GM13977 (cell line): Measurements from ENCODE around the gene SOX13.

ENCODE experiments used
- DNase-seq: peaks from one replicate; pipeline ENCODE4 v3.0.0; 2012; ENCODE audit warnings: low spot score
- in situ Hi-C: fragments of 300-500 bp; cut with MboI; formaldehyde crosslinking; loops from one replicate; pipeline ENCODE4 v1.12.0; 2022; ENCODE audit warnings: low sequenced_read_pairs, low pct_unique_long_range_greater_than_20kb, mixed read lengths, inconsistent platforms; ENCODE audit not compliant: unreplicated experiment
- TF ChIP-seq, protein P1 (sequence below): IDR thresholded peaks from 2 replicates; pipeline ENCODE4 v1.5.1; 2012; ENCODE audit warnings: mild to moderate bottlenecking, control low read depth; ENCODE audit not compliant: insufficient read depth; ENCODE audit errors: extremely low read depth, missing control alignments

The SOX13 gene

GRCh38 chr1:204074274-204075138, 1.6 kb downstream of the SOX13 start:
- in situ Hi-C loops: no loop called here
- DNase-seq: no peak
- TF ChIP-seq, protein P1, sequence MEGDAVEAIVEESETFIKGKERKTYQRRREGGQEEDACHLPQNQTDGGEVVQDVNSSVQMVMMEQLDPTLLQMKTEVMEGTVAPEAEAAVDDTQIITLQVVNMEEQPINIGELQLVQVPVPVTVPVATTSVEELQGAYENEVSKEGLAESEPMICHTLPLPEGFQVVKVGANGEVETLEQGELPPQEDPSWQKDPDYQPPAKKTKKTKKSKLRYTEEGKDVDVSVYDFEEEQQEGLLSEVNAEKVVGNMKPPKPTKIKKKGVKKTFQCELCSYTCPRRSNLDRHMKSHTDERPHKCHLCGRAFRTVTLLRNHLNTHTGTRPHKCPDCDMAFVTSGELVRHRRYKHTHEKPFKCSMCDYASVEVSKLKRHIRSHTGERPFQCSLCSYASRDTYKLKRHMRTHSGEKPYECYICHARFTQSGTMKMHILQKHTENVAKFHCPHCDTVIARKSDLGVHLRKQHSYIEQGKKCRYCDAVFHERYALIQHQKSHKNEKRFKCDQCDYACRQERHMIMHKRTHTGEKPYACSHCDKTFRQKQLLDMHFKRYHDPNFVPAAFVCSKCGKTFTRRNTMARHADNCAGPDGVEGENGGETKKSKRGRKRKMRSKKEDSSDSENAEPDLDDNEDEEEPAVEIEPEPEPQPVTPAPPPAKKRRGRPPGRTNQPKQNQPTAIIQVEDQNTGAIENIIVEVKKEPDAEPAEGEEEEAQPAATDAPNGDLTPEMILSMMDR: no peak

- no peak for DNase-seq
- TF ChIP-seq, protein P1: no peak
- in situ Hi-C loops: no loop called here
Observed at GRCh38 chr1:204075139-204075521, 2.2 kb downstream of the SOX13 start.

DNA sequence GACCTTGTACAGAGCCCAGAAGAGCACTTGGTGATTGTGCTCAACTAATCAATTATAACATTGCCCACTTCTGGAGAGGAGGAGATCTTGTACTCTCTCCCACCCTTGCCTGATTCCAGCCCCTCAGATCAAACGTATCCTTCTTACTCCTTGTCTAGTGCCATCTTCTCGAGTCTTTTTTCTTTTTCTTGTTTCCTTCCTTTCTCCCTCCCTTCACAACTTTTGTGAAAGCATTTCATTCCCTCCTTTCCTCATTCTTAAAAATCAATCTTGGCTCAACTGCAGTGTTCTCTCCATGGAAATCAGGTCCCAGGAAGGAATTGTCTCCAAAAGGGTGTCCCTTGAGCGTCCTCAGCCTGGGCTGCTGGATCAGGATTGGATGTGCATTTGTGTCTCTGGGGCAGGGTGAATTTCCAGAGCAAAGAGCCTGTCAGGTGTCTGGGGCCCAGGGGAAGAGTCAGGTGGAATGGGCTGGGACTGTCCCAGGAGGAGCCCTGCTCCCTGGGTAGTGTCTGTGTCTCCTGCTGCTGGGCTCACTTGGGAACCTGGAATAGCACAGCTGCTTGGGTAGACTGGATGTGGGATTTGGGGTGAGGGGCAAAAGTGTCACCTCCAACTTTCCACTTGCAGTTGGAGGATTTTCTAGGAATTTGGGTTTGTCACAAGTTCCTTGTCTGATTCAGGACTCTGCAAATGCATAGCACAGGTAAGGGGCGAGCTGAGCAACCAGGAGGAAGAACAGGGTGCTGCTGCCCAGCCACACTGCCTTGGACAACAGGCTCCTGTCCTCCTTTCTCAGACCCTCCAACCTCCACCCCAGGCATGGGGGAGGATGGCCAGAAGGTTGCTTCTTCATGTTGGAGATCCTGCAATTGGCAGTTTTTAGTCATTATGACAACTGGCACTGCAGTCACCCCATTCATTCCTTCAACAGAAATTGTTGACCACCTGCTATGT, 3.3 kb downstream of the SOX13 start:
- in situ Hi-C loops: no loop called here
- DNase-seq: no peak
- TF ChIP-seq, protein P1: no peak

- DNase-seq: no peak
- TF ChIP-seq, protein P1: no peak
- in situ Hi-C loops: no loop called here
Observed at GRCh38 chr1:204076891-204077290, 4.0 kb downstream of the SOX13 start.

DNA sequence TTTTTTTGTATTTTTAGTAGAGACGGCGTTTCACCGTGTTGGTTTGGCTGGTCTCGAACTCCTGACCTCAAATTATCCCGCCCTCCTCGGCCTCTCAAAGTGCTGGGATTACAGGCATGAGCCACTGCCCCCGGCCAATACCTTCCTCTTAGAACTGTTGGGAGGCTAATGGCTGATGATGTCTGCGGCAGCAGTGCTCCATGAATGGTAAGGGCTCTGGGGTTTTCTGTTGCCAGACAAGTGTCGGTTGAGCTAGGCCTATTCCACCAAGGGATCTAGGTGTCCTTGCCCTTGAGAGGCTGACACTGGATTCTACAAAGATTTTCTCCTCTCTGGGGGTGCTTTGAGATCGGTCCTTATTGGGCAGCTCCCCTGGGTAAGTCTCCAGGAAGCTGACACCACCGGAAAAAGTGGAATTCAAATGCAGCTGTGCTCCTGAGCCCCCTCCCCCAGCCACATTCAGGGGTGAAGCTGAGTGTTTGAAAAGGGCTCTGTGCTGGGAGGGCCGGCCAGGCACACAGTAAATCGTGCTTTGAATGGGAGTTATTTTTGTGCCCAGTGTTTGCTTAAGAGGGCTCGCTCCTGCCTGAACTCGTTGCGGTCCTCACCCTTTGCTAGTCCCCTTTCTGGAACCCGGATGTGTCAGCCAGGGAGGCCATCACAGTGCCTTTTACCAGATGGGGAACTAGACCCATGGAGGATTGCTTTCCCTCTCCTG, 5.2 kb downstream of the SOX13 start:
- DNase-seq: no peak
- in situ Hi-C loops: no loop called here
- TF ChIP-seq, protein P1: no peak

- TF ChIP-seq, protein P1: no peak
- in situ Hi-C loops: no loop called here
- DNase-seq: no peak
Observed at GRCh38 chr1:204079608-204079999, 6.7 kb downstream of the SOX13 start.
